NCI-H2081 (cell line): ENCODE results near the gene SYT2.
"Not testable (repeated sequence)": the region's sequence is repeated elsewhere in the genome, so short reads cannot be mapped to it uniquely, and the experiment has no call there.

Source experiments
- DNase-seq, 2 experiments: peaks; one replicate each; lab custom pipeline; 2025; lab: John Stamatoyannopoulos, UW

SYT2 gene

GRCh38 chr1:202710070-202711045 lies at the start of gene SYT2:
Gene SYT2, minus strand, starts transcription at chr1:202710454. Its CDS starts 104,682 bp downstream, at chr1:202605772.
- peak; percentile 41 to 43 for DNase-seq

- no peak for DNase-seq
These were observed 46.1 kb upstream of the SYT2 start for GRCh38 chr1:202756391-202756790.

- DNase-seq, result no peak
These were observed 44.0 kb upstream of the SYT2 start for GRCh38 chr1:202754293-202754692.

GRCh38 chr1:202752774-202753173 lies 42.5 kb upstream of the SYT2 start:
- no peak for DNase-seq

- DNase-seq, result no peak
These were observed 40.5 kb upstream of the SYT2 start for GRCh38 chr1:202750761-202751160.

GRCh38 chr1:202750024-202750423 lies 39.8 kb upstream of the SYT2 start:
- no peak for DNase-seq

- no peak for DNase-seq
These were observed 35.2 kb upstream of the SYT2 start for GRCh38 chr1:202745323-202745888.

- DNase-seq, result not testable (repeated sequence)
These were observed 34.5 kb upstream of the SYT2 start for GRCh38 chr1:202744770-202745169.

GRCh38 chr1:202742496-202742895 lies 32.2 kb upstream of the SYT2 start:
- DNase-seq, result no peak

- DNase-seq, result no peak
These were observed 23.0 kb upstream of the SYT2 start for GRCh38 chr1:202733251-202733650.

GRCh38 chr1:202728951-202729350 lies 18.7 kb upstream of the SYT2 start:
- DNase-seq, result no peak

GRCh38 chr1:202725526-202725925 lies 15.3 kb upstream of the SYT2 start:
- no peak for DNase-seq

- DNase-seq, result no peak
These were observed 13.5 kb upstream of the SYT2 start for GRCh38 chr1:202723708-202724107.

GRCh38 chr1:202723046-202723445 lies 12.8 kb upstream of the SYT2 start:
- DNase-seq, result not testable (repeated sequence)

- DNase-seq, result no peak
These were observed 6.4 kb upstream of the SYT2 start for GRCh38 chr1:202716654-202717053.

- not testable (repeated sequence) for DNase-seq
These were observed 3.9 kb upstream of the SYT2 start for GRCh38 chr1:202714202-202714601.

- DNase-seq, result peak; percentile 55 to 62
These were observed 2.9 kb upstream of the SYT2 start for GRCh38 chr1:202713110-202713509.

- DNase-seq, result no peak
These were observed 1.8 kb upstream of the SYT2 start for GRCh38 chr1:202711949-202712635.

- no peak for DNase-seq
These were observed 795 bp downstream of the SYT2 start for GRCh38 chr1:202709276-202710041.

GRCh38 chr1:202708456-202709275 lies 1.6 kb downstream of the SYT2 start:
- DNase-seq, result no peak

GRCh38 chr1:202706851-202707250 lies 3.4 kb downstream of the SYT2 start:
- DNase-seq, result no peak
